ENCODE measurements around the gene SYNJ2.

- TF ChIP-seq CTCF (IDR thresholded peaks at IDR 0.05; ENCODE audit: low read depth, low read length) (no peak), POLR2A (IDR thresholded peaks at IDR 0.05; ENCODE audit: extremely low read depth, insufficient read length) (no peak), MYC (IDR thresholded peaks at IDR 0.05; ENCODE audit: low read depth, low read length) (no peak), MAX (IDR thresholded peaks at IDR 0.05; ENCODE audit: low read depth, low read length) (no peak)
Observed at GRCh38 chr6:158051968-158052367, 70.3 kb downstream of the SYNJ2 start.

Measured in NB4 (cell line).